ENCODE results near the gene DRD4. TPM values are rescaled to one million over a fixed set of nuclear protein-coding genes. Genes with fewer than 3 reads are reported as not detected.

Gene DRD4
- total and polyA plus RNA-seq, 9 of the 15 experiments (the other 6 are each of a cell fraction or from before 2014, with no cell fraction given) = 0.04 to 0.95 (median 0.21) TPM; not detected in 5

DNA sequence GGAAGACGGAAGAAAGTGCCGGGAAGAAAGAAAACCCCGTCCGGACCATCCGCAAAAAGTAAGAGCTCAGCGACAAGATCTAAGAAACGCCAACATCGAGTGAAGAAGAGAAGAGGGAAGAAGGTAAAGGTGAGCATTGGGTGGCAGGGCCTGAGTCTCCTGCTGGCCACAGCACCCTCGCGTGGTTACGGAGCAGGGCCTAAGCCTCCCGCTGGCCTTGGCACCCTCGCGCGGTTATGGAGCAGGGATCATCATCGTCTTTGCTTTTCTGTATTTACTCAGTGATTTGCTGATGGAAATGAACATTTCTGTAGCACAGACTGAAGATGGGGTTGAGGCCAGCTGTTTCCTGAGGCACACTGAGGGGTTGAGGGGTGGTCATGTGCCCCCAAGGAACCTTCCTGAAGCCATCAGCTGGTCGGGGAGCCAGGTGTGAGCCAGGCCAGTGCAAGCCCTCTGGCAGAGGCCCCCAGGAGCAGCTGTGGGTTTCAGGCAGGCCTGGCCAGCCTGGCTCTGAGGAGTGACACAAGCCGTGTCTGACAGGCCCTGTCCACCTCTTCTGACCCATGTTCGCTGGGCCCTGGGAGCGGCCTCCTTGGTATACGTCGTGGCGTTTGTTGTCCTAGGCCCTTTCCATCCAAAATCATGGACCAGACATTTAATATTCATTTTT, 35.4 kb upstream of the DRD4 start:
- TF ChIP-seq ZNF778 (CRISPR knock-in tag; IDR thresholded peaks at IDR 0.05) (no peak), SMARCA4 (IDR thresholded peaks at IDR 0.05) (no peak), JUNB (CRISPR knock-in tag; conservative IDR thresholded peaks at IDR 0.05) (no peak), POLR2G (IDR thresholded peaks at IDR 0.05; ENCODE audit: low read depth, low read length) (peak; percentile 50; the same call in 1 of the 2 replicates), XRCC3 (IDR thresholded peaks at IDR 0.05) (no peak), JUN (IDR thresholded peaks at IDR 0.05; ENCODE audit: borderline replicate concordance, low read depth, low read length) (no peak), JUN (CRISPR knock-in tag; IDR thresholded peaks at IDR 0.05; ENCODE audit: borderline replicate concordance) (no peak), MCM7 (IDR thresholded peaks at IDR 0.05) (no peak), TEAD1 (CRISPR knock-in tag; IDR thresholded peaks at IDR 0.05) (no peak)
- Histone ChIP-seq H3K9me3 (replicated peaks; ENCODE audit: control insufficient read depth, insufficient read depth, low read depth, low read length) (no peaks in the 10 kb centered on the region), H3K4me2 (ENCODE audit: insufficient read depth, low read length) (no peak overlapping the region), H3K79me2 (ENCODE audit: control insufficient read depth, insufficient read depth, low read length) (no peaks in the 10 kb centered on the region; the same call in 2 of the 3 replicates), H3K4me1 (replicated peaks in 1 of 2; ENCODE audit: control insufficient read depth in 2 of 2, insufficient read depth in 2 of 2, low read length in 2 of 2) (peaks cover 0 to 13% of the 10 kb centered on the region in 2 experiments; a peak in 1 of 5 replicates), H3K36me3 (ENCODE audit: control insufficient read depth, insufficient read depth, low read length) (peaks cover 89% of the 10 kb centered on the region), H2AFZ (ENCODE audit: low read depth, low read length) (no peak overlapping the region), H4K20me1 (replicated peaks; ENCODE audit: control insufficient read depth, insufficient read depth, low read length) (no peaks in the 10 kb centered on the region), H3K9ac (ENCODE audit: insufficient read depth in 1 of 2, low read depth in 2 of 2, low read length in 2 of 2) (peak overlapping the region in 1 of 2 experiments; percentile 43; a peak in 1 of 4 replicates), H3K27ac (ENCODE audit: extremely low read depth, low read depth, low read length) (no peak overlapping the region), H3K9me1 (ENCODE audit: control insufficient read depth, insufficient read depth, low read length) (no peaks in the 10 kb centered on the region), H3K27me3 (ENCODE audit: control insufficient read depth in 2 of 2, insufficient read depth in 2 of 2, low read length in 2 of 2) (no peaks in the 10 kb centered on the region), H3K4me3 (no peak overlapping the region)
- intact Hi-C loops (cut with micrococcal nuclease) (no loop called here), in situ Hi-C loops (cut with MboI) (no loop called here)
- FAIRE-seq = no peak
- BruUV-seq (replicated peaks) = no TSS peak
- WGBS (ENCODE audit: insufficient coverage, low coverage, missing lambda C conversion rate) = 97% methylated on average over 21 of the region's 23 CpGs
- no peak for ATAC-seq
- CTCF ChIA-PET (ENCODE audit: low intra/inter-chr PET ratio) = no interaction called here
- no peak for DNase-seq (ENCODE audit: extremely low read depth in 1 of 4, low spot score in 3 of 4)
- POLR2A ChIA-PET = interaction anchor here (1.0 to 1.7 kb wide), 3 partner anchors 11 to 141 kb away, joined by 3 to 5 read pairs (median 4); no protein-coding TSS in a partner anchor
